GM21515 (cell line): ENCODE results near the gene IDH3G.
"Not testable (repeated sequence)": the region's sequence is repeated elsewhere in the genome, so short reads cannot be mapped to it uniquely, and the experiment has no call there.

ENCODE experiments used
- ATAC-seq: cut with Tn5 transposase; IDR thresholded peaks from one replicate; pipeline ENCODE4 v1.9.1; 2021; ENCODE audit not compliant: unreplicated experiment

Gene IDH3G

GRCh38 chrX:153763298-153763932 is 30.8 kb downstream of the IDH3G start:
- no peak for ATAC-seq

GRCh38 chrX:153762626-153763173 is 31.5 kb downstream of the IDH3G start:
- no peak for ATAC-seq

GRCh38 chrX:153761863-153762262 is 32.3 kb downstream of the IDH3G start:
- ATAC-seq = no peak

GRCh38 chrX:153755136-153755535 is 39.0 kb downstream of the IDH3G start:
- ATAC-seq = no peak

GRCh38 chrX:153750127-153750774 is 43.9 kb downstream of the IDH3G start:
- ATAC-seq = no peak

GRCh38 chrX:153749017-153749416 is 45.2 kb downstream of the IDH3G start:
- not testable (repeated sequence) for ATAC-seq

GRCh38 chrX:153746991-153747390 is 47.2 kb downstream of the IDH3G start:
- ATAC-seq = not testable (repeated sequence)

- ATAC-seq = no peak
Measured at GRCh38 chrX:153746359-153746758, 47.8 kb downstream of the IDH3G start.

- not testable (repeated sequence) for ATAC-seq
Measured at GRCh38 chrX:153745067-153745433, 49.1 kb downstream of the IDH3G start.

GRCh38 chrX:153744210-153745066 is 49.7 kb downstream of the IDH3G start:
- ATAC-seq = no peak

GRCh38 chrX:153743468-153744209 is 50.5 kb downstream of the IDH3G start:
- ATAC-seq = not testable (repeated sequence)

- not testable (repeated sequence) for ATAC-seq
Measured at GRCh38 chrX:153742796-153743467, 51.2 kb downstream of the IDH3G start.

- ATAC-seq = not testable (repeated sequence)
Measured at GRCh38 chrX:153742111-153742510, 52.1 kb downstream of the IDH3G start.

- ATAC-seq = no peak
Measured at GRCh38 chrX:153741446-153741845, 52.7 kb downstream of the IDH3G start.

- ATAC-seq = no peak
Measured at GRCh38 chrX:153740631-153741222, 53.4 kb downstream of the IDH3G start.

GRCh38 chrX:153739754-153740486 is 54.3 kb downstream of the IDH3G start:
- no peak for ATAC-seq

- no peak for ATAC-seq
Measured at GRCh38 chrX:153738056-153738605, 56.0 kb downstream of the IDH3G start.

- ATAC-seq = no peak
Measured at GRCh38 chrX:153736871-153737441, 57.2 kb downstream of the IDH3G start.
